Transverse colon (tissue), 4 donors: ENCODE measurements around the gene TJP2. TPM values are rescaled to one million over a fixed set of nuclear protein-coding genes. Genes with fewer than 3 reads are reported as not detected.

Experiments
- DNase-seq: peaks from one replicate; pipeline ENCODE4 v3.0.0-alpha.2; 2019
- H3K27ac ChIP-seq, 4 donors: fragments of 200-600 bp; sonication (generic); 2 replicates each; pipeline ENCODE4 v1.5.1; 2016 to 2018; ENCODE audit warnings: inconsistent platforms in 4 of 4
- H3K27me3 ChIP-seq: fragments of 200-600 bp; sonication (generic); 2 replicates; pipeline ENCODE4 v1.5.1; 2017; ENCODE audit warnings: inconsistent platforms
- H3K36me3 ChIP-seq, 4 donors: fragments of 200-600 bp; sonication (generic); 2 replicates each; pipeline ENCODE4 v1.5.1; 2017 to 2019; ENCODE audit warnings: inconsistent platforms in 4 of 4
- H3K4me1 ChIP-seq, 4 donors: fragments of 200-600 bp; sonication (generic); 2 replicates each; pipeline ENCODE4 v1.5.1; 2017 to 2020; ENCODE audit warnings: inconsistent platforms in 4 of 4
- H3K4me3 ChIP-seq, 4 donors: fragments of 200-600 bp; sonication (generic); 1 replicate in 1 of 4; 2 replicates in 3 of 4; pipeline versions ENCODE4 v1.5.1 to v1.6.1; 2017 to 2019; ENCODE audit warnings: inconsistent platforms in 4 of 4
- H3K9me3 ChIP-seq, 2 donors: fragments of 200-600 bp; sonication (generic); 2 replicates each; pipeline ENCODE4 v1.5.1; 2017 to 2019; ENCODE audit warnings: inconsistent platforms in 2 of 2
- EP300 ChIP-seq: sonication (generic); formaldehyde crosslinking; IDR thresholded peaks from one replicate; pipeline ENCODE4 v1.6.1; 2017; ENCODE audit warnings: antibody characterized with exemption, low read depth
- POLR2A ChIP-seq: fragments of 450-650 bp; IDR thresholded peaks from one replicate; pipeline ENCODE4 v1.6.1; 2016; ENCODE audit warnings: antibody characterized with exemption, mild to moderate bottlenecking, moderate library complexity
- POLR2AphosphoS5 ChIP-seq, 3 donors: sonication (generic); formaldehyde crosslinking; IDR thresholded peaks; one replicate each; pipeline ENCODE4 v1.6.1; 2016; ENCODE audit warnings: antibody characterized with exemption in 3 of 3
- WGBS, 2 donors: methylation state at CpG; one replicate each; pipeline ENCODE4 v1.1.5; 2018; ENCODE audit warnings: low coverage in 1 of 2; 5-methylcytosine and 5-hydroxymethylcytosine counted together
- in situ Hi-C, 4 donors: fragments of 200-750 bp; cut with MboI; loops; one replicate each; pipeline versions ENCODE4 v1.15.0 to v1.15.1; 2017; ENCODE audit warnings: low sequenced_read_pairs in 3 of 4, low pct_ligation_motif_present in 1 of 4, low pct_unique_long_range_greater_than_20kb in 1 of 4
- intact Hi-C: fragments of 100-400 bp; cut with DNase I; formaldehyde crosslinking; loops from one replicate; pipeline ENCODE4 v1.15.1; 2023; ENCODE audit warnings: low total_unique reads
- total RNA-seq, 4 donors: library from RNA; depleted of rRNA; stranded (reverse); fragments of >200 nt; gene quantifications; one replicate each; pipeline ENCODE4 v1.1.0, GENCODE V29; 2016
- TF ChIP-seq, protein P1 (sequence below), 5 experiments: fragments of 200-600 bp in 3 of 5; fragments of 450-650 bp in 2 of 5; sonication (generic) in 3 of 5; IDR thresholded peaks; 1 replicate in 2 of 5; 2 replicates in 3 of 5; pipeline ENCODE4 v1.5.1; 2016 to 2017; ENCODE audit warnings: antibody characterized with exemption in 5 of 5, inconsistent platforms in 3 of 5, mild to moderate bottlenecking in 2 of 5, moderate library complexity in 1 of 5

The TJP2 gene
- total RNA-seq, 4 donors from 2014 or later = 128 to 282 (median 202) TPM

DNA sequence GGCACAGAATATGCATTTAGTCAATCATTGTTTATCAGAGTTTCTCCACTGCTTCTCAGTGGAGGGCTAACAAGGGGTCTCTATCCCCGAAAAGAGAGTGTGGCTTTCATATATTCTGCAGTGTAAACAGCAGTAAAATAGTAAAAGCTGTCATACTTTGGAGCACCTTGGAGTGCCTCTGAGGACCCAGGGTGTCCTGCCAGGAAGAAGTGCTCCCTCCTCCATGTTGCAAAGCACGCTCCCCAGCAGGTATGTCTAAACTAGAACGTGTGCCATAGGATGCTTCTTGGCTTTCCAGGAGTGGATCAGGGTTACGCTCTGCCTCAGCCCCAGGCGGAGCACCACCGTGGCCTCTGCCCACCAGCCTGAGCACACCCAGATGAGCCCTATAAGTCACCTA, 8.5 kb upstream of the TJP2 start:
- TF ChIP-seq, protein P1, sequence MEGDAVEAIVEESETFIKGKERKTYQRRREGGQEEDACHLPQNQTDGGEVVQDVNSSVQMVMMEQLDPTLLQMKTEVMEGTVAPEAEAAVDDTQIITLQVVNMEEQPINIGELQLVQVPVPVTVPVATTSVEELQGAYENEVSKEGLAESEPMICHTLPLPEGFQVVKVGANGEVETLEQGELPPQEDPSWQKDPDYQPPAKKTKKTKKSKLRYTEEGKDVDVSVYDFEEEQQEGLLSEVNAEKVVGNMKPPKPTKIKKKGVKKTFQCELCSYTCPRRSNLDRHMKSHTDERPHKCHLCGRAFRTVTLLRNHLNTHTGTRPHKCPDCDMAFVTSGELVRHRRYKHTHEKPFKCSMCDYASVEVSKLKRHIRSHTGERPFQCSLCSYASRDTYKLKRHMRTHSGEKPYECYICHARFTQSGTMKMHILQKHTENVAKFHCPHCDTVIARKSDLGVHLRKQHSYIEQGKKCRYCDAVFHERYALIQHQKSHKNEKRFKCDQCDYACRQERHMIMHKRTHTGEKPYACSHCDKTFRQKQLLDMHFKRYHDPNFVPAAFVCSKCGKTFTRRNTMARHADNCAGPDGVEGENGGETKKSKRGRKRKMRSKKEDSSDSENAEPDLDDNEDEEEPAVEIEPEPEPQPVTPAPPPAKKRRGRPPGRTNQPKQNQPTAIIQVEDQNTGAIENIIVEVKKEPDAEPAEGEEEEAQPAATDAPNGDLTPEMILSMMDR (IDR thresholded peaks at IDR 0.05) = no peak
- no peak for TF ChIP-seq EP300
- TF ChIP-seq POLR2A = no peak
- TF ChIP-seq POLR2AphosphoS5 (IDR thresholded peaks at IDR 0.05) = no peak
- in situ Hi-C loops = no loop called here

DNA sequence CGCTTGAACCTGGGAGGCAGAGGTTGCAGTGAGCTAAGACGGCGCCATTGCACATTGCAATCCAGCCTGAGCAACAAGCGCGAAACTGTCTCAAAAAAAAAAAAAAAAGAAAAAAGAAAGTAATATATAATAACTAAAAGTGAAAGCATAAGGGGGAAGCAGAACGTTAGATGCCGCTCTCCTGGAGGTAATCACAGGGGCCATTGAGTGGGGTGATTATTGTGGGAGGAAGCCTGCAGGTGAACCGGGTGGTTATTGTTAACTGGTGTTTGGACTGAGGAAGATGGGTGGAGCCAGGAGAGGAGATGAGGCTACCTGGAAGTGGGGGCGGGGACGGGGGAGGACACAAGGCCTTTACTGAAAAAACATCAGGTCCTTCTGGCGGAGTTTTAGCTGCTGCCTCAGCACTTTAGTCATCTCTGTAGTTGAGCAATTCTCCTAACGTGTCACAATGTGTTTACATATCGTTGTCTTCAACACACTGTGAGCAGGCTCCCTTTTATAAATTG, 5.3 kb upstream of the TJP2 start:
- no peaks in the 10 kb centered on the region for H3K36me3 ChIP-seq
- TF ChIP-seq, protein P1 (IDR thresholded peaks at IDR 0.05) = no peak
- no peak for TF ChIP-seq EP300
- no peak for TF ChIP-seq POLR2A
- TF ChIP-seq POLR2AphosphoS5 (IDR thresholded peaks at IDR 0.05) = no peak
- H3K9me3 ChIP-seq = no peaks in the 10 kb centered on the region
- peaks cover 0 to 20% (median 1%) of the 10 kb centered on the region in 4 donors for H3K4me1 ChIP-seq
- peak overlapping the region in 1 of 4 donors; percentile 25 for H3K4me3 ChIP-seq
- no peak overlapping the region for H3K27ac ChIP-seq
- intact Hi-C loops (no loop called here), in situ Hi-C loops (no loop called here)
- no peaks in the 10 kb centered on the region for H3K27me3 ChIP-seq
- 28 to 76% methylated on average over 3 to 13 of the region's 13 CpGs for WGBS, 2 donors
- peak; percentile 58 for DNase-seq

More for the DNA sequence above, 8.5 kb upstream of the TJP2 start:
- peaks cover 0 to 12% (median 0%) of the 10 kb centered on the region in 4 donors for H3K4me1 ChIP-seq
- H3K9me3 ChIP-seq = no peaks in the 10 kb centered on the region
- no peaks in the 10 kb centered on the region for H3K27me3 ChIP-seq
- H3K36me3 ChIP-seq = no peaks in the 10 kb centered on the region
- 63 to 93% methylated on average over 1 to 6 of the region's 6 CpGs for WGBS, 2 donors
- no peak overlapping the region for H3K4me3 ChIP-seq
- no peak for DNase-seq
- intact Hi-C loops = no loop called here
- H3K27ac ChIP-seq = no peak overlapping the region

DNA sequence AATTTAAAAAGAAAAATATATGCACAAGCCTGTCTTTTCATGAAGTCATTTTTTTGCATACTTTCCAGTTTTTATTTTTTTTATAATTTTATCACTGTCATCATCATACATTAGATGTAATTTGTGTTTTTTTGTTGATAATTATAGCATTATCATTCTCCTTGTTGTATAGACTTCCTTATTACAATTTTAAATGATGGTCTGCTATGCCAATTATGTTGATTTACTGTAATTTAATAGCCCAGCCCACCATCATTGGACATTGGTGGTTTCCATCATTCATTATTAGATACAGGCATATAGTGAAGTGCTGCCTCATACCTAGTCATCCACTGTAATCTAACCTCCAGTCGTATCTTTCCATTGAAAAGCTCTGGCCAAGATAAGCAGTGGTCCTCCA, 3.8 kb upstream of the TJP2 start:
- intact Hi-C loops (no loop called here), in situ Hi-C loops (no loop called here)
- no peak overlapping the region for H3K27ac ChIP-seq
- WGBS, 2 donors = 71 to 90% methylated on average over 1 of the region's 1 CpG
- H3K36me3 ChIP-seq = no peaks in the 10 kb centered on the region
- H3K4me3 ChIP-seq = no peak overlapping the region
- H3K4me1 ChIP-seq = peaks cover 0 to 21% (median 3%) of the 10 kb centered on the region in 4 donors
- TF ChIP-seq POLR2AphosphoS5 (IDR thresholded peaks at IDR 0.05) (no peak), POLR2A (no peak), EP300 (no peak)
- TF ChIP-seq, protein P1 (IDR thresholded peaks at IDR 0.05) = no peak
- DNase-seq = no peak
- no peaks in the 10 kb centered on the region for H3K27me3 ChIP-seq
- no peaks in the 10 kb centered on the region for H3K9me3 ChIP-seq

DNA sequence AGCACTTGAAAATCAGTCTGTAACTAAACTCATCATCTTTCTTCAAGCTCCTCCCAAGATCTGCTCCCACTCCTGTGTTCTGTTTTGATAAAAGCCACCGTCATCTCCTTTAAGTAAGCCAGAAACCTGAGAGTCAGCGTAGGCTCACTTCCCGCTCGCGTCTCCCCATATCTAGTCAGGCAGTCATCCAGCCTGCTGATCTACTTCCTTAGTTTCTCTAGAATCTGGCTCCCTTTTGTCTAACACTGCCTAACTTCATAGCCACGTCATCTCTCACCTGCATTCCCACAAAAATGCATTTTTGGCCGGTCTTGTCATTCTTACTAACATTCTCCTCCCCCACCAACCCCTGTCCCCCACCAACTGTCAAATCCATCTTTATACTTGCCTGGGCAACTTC, 3.0 kb upstream of the TJP2 start:
- Histone ChIP-seq H3K4me1 (peaks cover 0 to 27% (median 5%) of the 10 kb centered on the region in 4 donors), H3K27me3 (no peaks in the 10 kb centered on the region), H3K36me3 (no peaks in the 10 kb centered on the region), H3K9me3 (no peaks in the 10 kb centered on the region), H3K4me3 (no peak overlapping the region), H3K27ac (no peak overlapping the region)
- no peak for TF ChIP-seq POLR2A
- no peak for TF ChIP-seq EP300
- no peak for TF ChIP-seq POLR2AphosphoS5 (IDR thresholded peaks at IDR 0.05)
- TF ChIP-seq, protein P1 (IDR thresholded peaks at IDR 0.05) = no peak
- 71 to 92% methylated on average over 6 to 7 of the region's 7 CpGs for WGBS, 2 donors
- intact Hi-C loops = no loop called here
- DNase-seq = no peak
- in situ Hi-C loops = no loop called here
